PC-3 (cell line): ENCODE results near the gene ELOVL3. TPM values are rescaled to one million over a fixed set of nuclear protein-coding genes. Genes with fewer than 3 reads are reported as not detected.

Source experiments
- ATAC-seq: fragments of 200-7000 bp; cut with Tn5 transposase; 2 replicates; pipeline ENCODE4 v1.9.1; 2020; ENCODE audit warnings: mild to moderate bottlenecking, moderate library complexity
- BruUV-seq: library from RNA; stranded (reverse); fragments of 400-500 nt; replicated peaks from 2 replicates; lab custom pipeline; 2021; lab: Mats Ljungman, UMichigan
- CTCF ChIA-PET: fragments of 300-600 bp; sonication (Branson Sonifier 250); formaldehyde crosslinking; loops from one replicate; lab custom pipeline; 2022; ENCODE audit warnings: antibody characterized with exemption; lab: Charles Lee
- POLR2A ChIA-PET: fragments of 300-600 bp; sonication (Branson Sonifier 250); formaldehyde crosslinking; loops from one replicate; lab custom pipeline; 2022; ENCODE audit warnings: antibody characterized with exemption; ENCODE audit not compliant: unreplicated experiment; lab: Charles Lee
- DNase-seq: peaks from one replicate; pipeline ENCODE4 v3.0.0-alpha.2; 2015
- H2AFZ ChIP-seq: fragments of 300-600 bp; sonication (generic); 2 replicates; pipeline ENCODE4 v1.6.0; 2016; ENCODE audit warnings: antibody characterized with exemption, low read length
- H3F3A ChIP-seq: fragments of 300-600 bp; sonication (generic); one replicate; pipeline ENCODE4 v1.6.0; 2017; ENCODE audit warnings: antibody characterized with exemption, low read length, control low read depth, mild to moderate bottlenecking; ENCODE audit not compliant: unreplicated experiment
- H3K27ac ChIP-seq: fragments of 300-600 bp; sonication (generic); 2 replicates; pipeline ENCODE4 v1.5.1; 2016; ENCODE audit warnings: mild to moderate bottlenecking, low read length
- H3K27me3 ChIP-seq: fragments of 300-600 bp; sonication (generic); 2 replicates; pipeline ENCODE4 v1.6.1; 2016; ENCODE audit warnings: low read length, mixed read lengths
- H3K36me3 ChIP-seq: fragments of 300-600 bp; sonication (generic); 2 replicates; pipeline ENCODE4 v1.6.1; 2016; ENCODE audit warnings: low read depth, mixed run types, low read length, mixed read lengths
- H3K4me1 ChIP-seq: fragments of 300-600 bp; sonication (generic); 2 replicates; pipeline ENCODE4 v1.5.1; 2016; ENCODE audit warnings: low read length; ENCODE audit not compliant: insufficient read depth
- H3K4me2 ChIP-seq: fragments of 300-600 bp; sonication (generic); 2 replicates; pipeline ENCODE4 v1.6.0; 2016; ENCODE audit warnings: low read length
- H3K4me3 ChIP-seq: fragments of 300-600 bp; sonication (generic); 2 replicates; pipeline ENCODE4 v1.5.1; 2016; ENCODE audit warnings: mild to moderate bottlenecking, low read length, mixed read lengths
- H3K79me2 ChIP-seq: fragments of 300-600 bp; sonication (generic); 2 replicates; pipeline ENCODE4 v1.6.1; 2017; ENCODE audit warnings: low read length, mixed read lengths
- H3K9ac ChIP-seq: fragments of 300-600 bp; sonication (generic); 2 replicates; pipeline ENCODE4 v1.6.0; 2016; ENCODE audit warnings: mild to moderate bottlenecking, low read length
- H3K9me2 ChIP-seq: fragments of 300-600 bp; sonication (generic); replicated peaks from 2 replicates; pipeline ENCODE4 v1.6.1; 2016; ENCODE audit warnings: mixed run types, low read length, mixed read lengths
- H3K9me3 ChIP-seq: fragments of 300-600 bp; sonication (generic); 2 replicates; pipeline ENCODE4 v1.6.1; 2016; ENCODE audit warnings: low read length, mixed read lengths
- H4K20me1 ChIP-seq: fragments of 300-600 bp; sonication (generic); 2 replicates; pipeline ENCODE4 v1.6.1; 2016; ENCODE audit warnings: low read length, mixed read lengths
- CTCF ChIP-seq: fragments of 300-600 bp; sonication (generic); conservative IDR thresholded peaks from 2 replicates; pipeline ENCODE4 v1.5.1; 2017; ENCODE audit warnings: antibody characterized with exemption, low read depth, mild to moderate bottlenecking, low read length
- EZH2 ChIP-seq: fragments of 300-600 bp; sonication (generic); IDR thresholded peaks from one replicate; pipeline ENCODE4 v1.6.1; 2017; ENCODE audit warnings: antibody characterized with exemption, mild to moderate bottlenecking, low read length; ENCODE audit not compliant: unreplicated experiment
- EZH2phosphoT487 ChIP-seq: fragments of 300-600 bp; sonication (generic); IDR thresholded peaks from 2 replicates; pipeline ENCODE4 v1.6.1; 2018; ENCODE audit warnings: mild to moderate bottlenecking, antibody characterized with exemption, low read length, borderline replicate concordance
- intact Hi-C: fragments of 100-400 bp; cut with micrococcal nuclease; formaldehyde crosslinking; loops from 2 replicates; pipeline ENCODE4 v1.9.0; 2023
- total RNA-seq: library from RNA; depleted of rRNA; stranded (reverse); fragments of >200 nt; gene quantifications from 2 replicates; pipeline ENCODE4 v1.2.3, GENCODE V29; 2014

The ELOVL3 gene
- total RNA-seq, 1 experiment from 2014 or later: 0.40 TPM

DNA sequence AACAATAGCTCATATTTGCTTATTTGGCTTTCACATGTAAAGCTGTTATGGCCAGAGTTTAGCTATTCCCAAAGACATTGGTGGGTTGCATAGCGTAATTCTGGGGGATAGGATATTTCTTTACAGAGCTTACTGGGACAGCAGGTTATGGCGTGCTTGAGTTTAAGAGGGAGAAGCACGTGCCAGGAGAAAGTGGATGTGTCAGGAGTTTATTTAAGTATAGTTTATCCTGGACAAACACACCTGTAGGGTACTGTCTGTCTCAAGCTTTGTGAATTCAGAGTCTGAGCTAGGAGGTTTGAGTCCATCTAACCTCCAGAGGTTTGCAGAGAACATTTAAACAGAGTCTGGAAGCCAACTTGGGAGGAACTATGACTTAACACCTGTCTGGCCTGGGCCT lies 40.6 kb downstream of the ELOVL3 start:
- Histone ChIP-seq H3K4me1 (peaks cover 25% of the 10 kb centered on the region), H3K9me3 (no peaks in the 10 kb centered on the region), H3K79me2 (peaks cover 63% of the 10 kb centered on the region), H4K20me1 (peaks cover 18% of the 10 kb centered on the region; the same call in 1 of the 2 replicates), H2AFZ (no peak overlapping the region), H3K27me3 (no peaks in the 10 kb centered on the region), H3K4me3 (no peak overlapping the region), H3K36me3 (peaks cover 10% of the 10 kb centered on the region), H3K9me2 (no peaks in the 10 kb centered on the region), H3K9ac (no peak overlapping the region), H3K27ac (no peak overlapping the region), H3K4me2 (no peak overlapping the region), H3F3A (no peaks in the 10 kb centered on the region)
- ATAC-seq (no peak), DNase-seq (no peak)
- BruUV-seq: no TSS peak
- ChIA-PET POLR2A (no interaction called here), CTCF (interaction anchor here (0.6 kb wide), 1 partner anchor 113 kb away, joined by 5 read pairs; no protein-coding TSS in a partner anchor)
- TF ChIP-seq CTCF (no peak), EZH2 (no peak), EZH2phosphoT487 (no peak)
- intact Hi-C loops: no loop called here

DNA sequence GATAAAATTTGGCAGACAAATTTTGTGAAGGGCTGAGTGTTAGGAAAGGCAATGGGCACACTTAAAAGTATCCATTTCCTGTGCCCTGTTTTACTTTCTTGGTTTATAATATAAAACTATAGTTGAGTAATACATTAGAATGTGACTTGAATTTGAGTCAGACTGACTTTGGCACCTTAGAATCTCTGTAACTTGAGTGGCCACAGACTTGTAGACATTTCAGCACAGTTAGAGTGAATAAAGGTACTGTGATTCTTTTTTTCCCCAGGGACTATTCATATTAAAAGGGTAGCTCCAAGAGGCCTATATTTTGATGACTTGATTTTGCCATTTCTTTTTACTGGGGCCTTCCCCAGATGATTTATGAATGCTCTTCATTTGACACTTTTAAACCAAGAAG lies 41.6 kb downstream of the ELOVL3 start:
- ATAC-seq (peak; percentile 91), DNase-seq (peak; percentile 67)
- Histone ChIP-seq H3K36me3 (peaks cover 10% of the 10 kb centered on the region), H3K9me3 (no peaks in the 10 kb centered on the region), H3K4me3 (no peak overlapping the region), H3K27me3 (no peaks in the 10 kb centered on the region), H3K79me2 (peaks cover 67% of the 10 kb centered on the region), H4K20me1 (peaks cover 18% of the 10 kb centered on the region; the same call in 1 of the 2 replicates), H3K4me1 (peaks cover 25% of the 10 kb centered on the region), H3K4me2 (peak overlapping the region; percentile 21; the same call in 1 of the 2 replicates), H3K9me2 (no peaks in the 10 kb centered on the region), H3F3A (no peaks in the 10 kb centered on the region), H2AFZ (no peak overlapping the region), H3K27ac (peak overlapping the region; percentile 52), H3K9ac (no peak overlapping the region)
- CTCF ChIA-PET: no interaction called here
- BruUV-seq: no TSS peak
- POLR2A ChIA-PET: no interaction called here
- TF ChIP-seq CTCF: no peak
- intact Hi-C loops: no loop called here

GRCh38 chr10:102268375-102268888 lies 42.3 kb downstream of the ELOVL3 start:
- H3K4me3 ChIP-seq: no peak overlapping the region
- ChIA-PET CTCF (no interaction called here), POLR2A (no interaction called here)
- H4K20me1 ChIP-seq: peaks cover 18% of the 10 kb centered on the region; the same call in 1 of the 2 replicates
- no peaks in the 10 kb centered on the region for H3K9me2 ChIP-seq
- H3K36me3 ChIP-seq: peaks cover 10% of the 10 kb centered on the region
- H3K27ac ChIP-seq: peak overlapping the region; percentile 52
- DNase-seq: no peak
- BruUV-seq: no TSS peak
- H3K9ac ChIP-seq: no peak overlapping the region
- intact Hi-C loops: no loop called here
- H3F3A ChIP-seq: no peaks in the 10 kb centered on the region
- H3K4me1 ChIP-seq: peaks cover 25% of the 10 kb centered on the region
- TF ChIP-seq EZH2 (no peak), EZH2phosphoT487 (no peak), CTCF (no peak)
- peaks cover 69% of the 10 kb centered on the region for H3K79me2 ChIP-seq
- H2AFZ ChIP-seq: no peak overlapping the region
- peak overlapping the region; percentile 21; the same call in 1 of the 2 replicates for H3K4me2 ChIP-seq
- ATAC-seq: no peak
- H3K9me3 ChIP-seq: no peaks in the 10 kb centered on the region
- no peaks in the 10 kb centered on the region for H3K27me3 ChIP-seq
